Neural cell (in vitro differentiated cells): ENCODE data around the gene SLC24A3. TPM values are rescaled to one million over a fixed set of nuclear protein-coding genes. Genes with fewer than 3 reads are reported as not detected.

Source experiments
- H2AFZ ChIP-seq: fragments of 200-600, 300-800 bp; sonication (generic), shearing (Covaris generic); 2 replicates; pipeline ENCODE4 v1.6.0; 2014; ENCODE audit warnings: low read depth, mild to moderate bottlenecking, antibody characterized with exemption, low read length, moderate library complexity
- H3F3A ChIP-seq: fragments of 200-600 bp; shearing (Covaris generic); 2 replicates; pipeline ENCODE4 v1.6.1; 2016; ENCODE audit warnings: mild to moderate bottlenecking, moderate library complexity, mixed read lengths, antibody characterized with exemption, low read length; ENCODE audit not compliant: insufficient read depth, poor library complexity, severe bottlenecking
- H3K27ac ChIP-seq: fragments of 200-600, 300-800 bp; sonication (generic), shearing (Covaris generic); 2 replicates; pipeline ENCODE4 v1.5.1; 2014; ENCODE audit warnings: mild to moderate bottlenecking, low read length, moderate library complexity
- H3K27me3 ChIP-seq: fragments of 300-800, 200-600 bp; sonication (generic), shearing (Covaris generic); 2 replicates; pipeline ENCODE4 v1.6.0; 2014; ENCODE audit warnings: mild to moderate bottlenecking, low read depth, low read length, moderate library complexity; ENCODE audit not compliant: insufficient read depth
- H3K36me3 ChIP-seq: fragments of 300-800, 200-600 bp; sonication (generic), shearing (Covaris generic); 2 replicates; pipeline ENCODE4 v1.5.1; 2014; ENCODE audit warnings: mild to moderate bottlenecking, antibody characterized with exemption, low read length, moderate library complexity; ENCODE audit not compliant: insufficient read depth
- H3K4me2 ChIP-seq: fragments of 300-800, 200-600 bp; sonication (generic), shearing (Covaris generic); 2 replicates; pipeline ENCODE4 v1.6.0; 2014; ENCODE audit warnings: mild to moderate bottlenecking, low read length
- H3K4me3 ChIP-seq: fragments of 300-800, 200-600 bp; sonication (generic), shearing (Covaris generic); 2 replicates; pipeline ENCODE4 v1.5.1; 2014; ENCODE audit warnings: mild to moderate bottlenecking, low read length, moderate library complexity
- H3K79me2 ChIP-seq: fragments of 200-600 bp; shearing (Covaris generic); replicated peaks from 2 replicates; pipeline ENCODE4 v1.6.0; 2014; ENCODE audit warnings: mild to moderate bottlenecking, low read length, moderate library complexity; ENCODE audit not compliant: insufficient read depth
- H3K9ac ChIP-seq: fragments of 300-800, 200-600 bp; sonication (generic), shearing (Covaris generic); 2 replicates; pipeline ENCODE4 v1.6.1; 2016; ENCODE audit warnings: mild to moderate bottlenecking, low read length, mixed read lengths
- H3K9me2 ChIP-seq: fragments of 200-600 bp; shearing (Covaris generic); 2 replicates; pipeline ENCODE4 v1.6.1; 2016; ENCODE audit warnings: mild to moderate bottlenecking, low read length, mixed read lengths; ENCODE audit not compliant: insufficient read depth
- H3K9me3 ChIP-seq: fragments of 200-600, 300-800 bp; sonication (generic), shearing (Covaris generic); 2 replicates; pipeline ENCODE4 v1.6.1; 2016; ENCODE audit warnings: mild to moderate bottlenecking, mixed run types, low read length, moderate library complexity, mixed read lengths
- H4K20me1 ChIP-seq: fragments of 200-600 bp; shearing (Covaris generic); 2 replicates; pipeline ENCODE4 v1.6.1; 2016; ENCODE audit warnings: mild to moderate bottlenecking, mixed run types; ENCODE audit not compliant: insufficient read depth
- CTCF ChIP-seq: fragments of 450-650 bp; IDR thresholded peaks from 2 replicates; pipeline ENCODE4 v1.5.1; 2014; ENCODE audit warnings: antibody characterized with exemption, mild to moderate bottlenecking, moderate library complexity; ENCODE audit not compliant: poor library complexity, severe bottlenecking
- EP300 ChIP-seq: fragments of 450-650 bp; conservative IDR thresholded peaks from 2 replicates; pipeline ENCODE4 v1.6.1; 2014; ENCODE audit warnings: antibody characterized with exemption, mild to moderate bottlenecking, moderate library complexity; ENCODE audit not compliant: poor library complexity, severe bottlenecking
- EZH2 ChIP-seq: fragments of 200-600, 300-800 bp; shearing (Covaris generic), sonication (generic); IDR thresholded peaks from 2 replicates; pipeline ENCODE4 v1.6.1; 2014; ENCODE audit warnings: antibody characterized with exemption, low read length, borderline replicate concordance, mild to moderate bottlenecking; ENCODE audit not compliant: insufficient read depth, poor library complexity, severe bottlenecking
- MXI1 ChIP-seq: fragments of 450-650 bp; conservative IDR thresholded peaks from 2 replicates; pipeline ENCODE4 v1.6.1; 2014; ENCODE audit warnings: antibody characterized with exemption, mild to moderate bottlenecking; ENCODE audit not compliant: poor library complexity, severe bottlenecking
- POLR2AphosphoS5 ChIP-seq: IDR thresholded peaks from 2 replicates; pipeline ENCODE4 v1.6.1; 2012
- RAD21 ChIP-seq: fragments of 450-650 bp; conservative IDR thresholded peaks from 2 replicates; pipeline ENCODE4 v1.6.1; 2014; ENCODE audit warnings: antibody characterized with exemption, mild to moderate bottlenecking, moderate library complexity
- REST ChIP-seq: IDR thresholded peaks from 2 replicates; pipeline ENCODE4 v1.6.1; 2012; ENCODE audit warnings: borderline replicate concordance
- SMC3 ChIP-seq: fragments of 450-650 bp; conservative IDR thresholded peaks from 2 replicates; pipeline ENCODE4 v1.6.1; 2014; ENCODE audit warnings: antibody characterized with exemption, mild to moderate bottlenecking, moderate library complexity; ENCODE audit not compliant: poor library complexity
- TAF1 ChIP-seq: IDR thresholded peaks from 2 replicates; pipeline ENCODE4 v1.6.1; 2012; ENCODE audit warnings: low read depth
- polyA plus RNA-seq: library from polyadenylated mRNA; depleted of rRNA; stranded (reverse); fragments of >200 nt; gene quantifications from 2 replicates; pipeline ENCODE4 v1.2.3, GENCODE V29; 2014

Gene SLC24A3
- polyA plus RNA-seq, 1 donor from 2014 or later = 6.5 TPM

GRCh38 chr20:19384940-19385339, 172.5 kb downstream of the SLC24A3 start:
- Histone ChIP-seq H3K27ac (no peak overlapping the region), H3K4me3 (no peak overlapping the region), H2AFZ (no peak overlapping the region), H3F3A (no peaks in the 10 kb centered on the region), H4K20me1 (no peaks in the 10 kb centered on the region), H3K9ac (no peak overlapping the region), H3K36me3 (no peaks in the 10 kb centered on the region), H3K27me3 (no peaks in the 10 kb centered on the region), H3K9me3 (no peaks in the 10 kb centered on the region), H3K79me2 (no peaks in the 10 kb centered on the region), H3K9me2 (no peaks in the 10 kb centered on the region), H3K4me2 (no peak overlapping the region)
- no peak for TF ChIP-seq REST
- no peak for TF ChIP-seq POLR2AphosphoS5
- TF ChIP-seq SMC3 = no peak
- no peak for TF ChIP-seq EP300
- TF ChIP-seq MXI1 = no peak
- TF ChIP-seq EZH2 = no peak
- no peak for TF ChIP-seq RAD21
- TF ChIP-seq CTCF = no peak
- no peak for TF ChIP-seq TAF1

- TF ChIP-seq EP300 (no peak), CTCF (no peak)
- no peaks in the 10 kb centered on the region for H3K9me3 ChIP-seq
- H3F3A ChIP-seq = no peaks in the 10 kb centered on the region
- H3K4me2 ChIP-seq = no peak overlapping the region
- no peaks in the 10 kb centered on the region for H3K27me3 ChIP-seq
- no peak overlapping the region for H3K9ac ChIP-seq
- H3K27ac ChIP-seq = no peak overlapping the region
- no peaks in the 10 kb centered on the region for H4K20me1 ChIP-seq
- H2AFZ ChIP-seq = no peak overlapping the region
- H3K4me3 ChIP-seq = no peak overlapping the region
- no peaks in the 10 kb centered on the region for H3K36me3 ChIP-seq
- no peaks in the 10 kb centered on the region for H3K9me2 ChIP-seq
- no peaks in the 10 kb centered on the region for H3K79me2 ChIP-seq
Measured at GRCh38 chr20:19387251-19387650, 174.8 kb downstream of the SLC24A3 start.
